ENCODE data around the gene CRAT. TPM values are rescaled to one million over a fixed set of nuclear protein-coding genes. Genes with fewer than 3 reads are reported as not detected.

CRAT gene
- total RNA-seq, 1 experiment from 2014 or later, result 38.8 TPM

GRCh38 chr9:129053020-129053419 is 57.6 kb downstream of the CRAT start:
- Histone ChIP-seq H3K9me3 (ENCODE audit: control insufficient read depth, insufficient read depth, low read depth, low read length) (no peaks in the 10 kb centered on the region), H3K27me3 (ENCODE audit: control insufficient read depth, insufficient read depth, low read length) (no peaks in the 10 kb centered on the region), H3K4me3 (ENCODE audit: low read depth in 2 of 2, low read length in 2 of 2) (no peak overlapping the region), H3K27ac (ENCODE audit: low read length) (no peak overlapping the region), H3K4me1 (ENCODE audit: control insufficient read depth, insufficient read depth, low read length) (no peaks in the 10 kb centered on the region), H3K36me3 (ENCODE audit: control insufficient read depth, insufficient read depth, low read length) (no peaks in the 10 kb centered on the region)
- intact Hi-C loops (cut with micrococcal nuclease; ENCODE audit: unreplicated experiment), result no loop called here
- DNase-seq (ENCODE audit: low read depth, low spot score), result no peak
- CTCF ChIA-PET, result no interaction called here
- BruUV-seq (replicated peaks), result no TSS peak
- TF ChIP-seq REST (IDR thresholded peaks at IDR 0.05; ENCODE audit: insufficient read depth in 1 of 2, low read depth in 2 of 2, low read length in 1 of 2) (no peak), SIN3A (IDR thresholded peaks at IDR 0.05; ENCODE audit: borderline replicate concordance, insufficient read depth, low read depth, low read length) (no peak), TCF7L2 (IDR thresholded peaks at IDR 0.05; ENCODE audit: low read depth, low read length) (no peak), POLR2AphosphoS5 (IDR thresholded peaks at IDR 0.05; ENCODE audit: low read depth, low read length) (no peak), CTCF (IDR thresholded peaks at IDR 0.05) (no peak)
- in situ Hi-C loops (cut with HindIII; ENCODE audit: low pct_unique_long_range_greater_than_20kb, low sequenced_read_pairs), result no loop called here
- no peak for ATAC-seq
- POLR2A ChIA-PET, result no interaction called here

- no TSS peak for BruUV-seq (replicated peaks)
- no peak for ATAC-seq
- Histone ChIP-seq H3K4me3 (ENCODE audit: low read depth in 2 of 2, low read length in 2 of 2) (no peak overlapping the region), H3K27ac (ENCODE audit: low read length) (no peak overlapping the region), H3K9me3 (ENCODE audit: control insufficient read depth, insufficient read depth, low read depth, low read length) (no peaks in the 10 kb centered on the region), H3K27me3 (ENCODE audit: control insufficient read depth, insufficient read depth, low read length) (no peaks in the 10 kb centered on the region), H3K36me3 (ENCODE audit: control insufficient read depth, insufficient read depth, low read length) (no peaks in the 10 kb centered on the region), H3K4me1 (ENCODE audit: control insufficient read depth, insufficient read depth, low read length) (no peaks in the 10 kb centered on the region)
- in situ Hi-C loops (cut with HindIII; ENCODE audit: low pct_unique_long_range_greater_than_20kb, low sequenced_read_pairs) (no loop called here), intact Hi-C loops (cut with micrococcal nuclease; ENCODE audit: unreplicated experiment) (no loop called here)
- DNase-seq (ENCODE audit: low read depth, low spot score), result no peak
- no peak for TF ChIP-seq CTCF (IDR thresholded peaks at IDR 0.05)
- no peak for TF ChIP-seq TCF7L2 (IDR thresholded peaks at IDR 0.05; ENCODE audit: low read depth, low read length)
- no peak for TF ChIP-seq POLR2AphosphoS5 (IDR thresholded peaks at IDR 0.05; ENCODE audit: low read depth, low read length)
- TF ChIP-seq REST (IDR thresholded peaks at IDR 0.05; ENCODE audit: insufficient read depth in 1 of 2, low read depth in 2 of 2, low read length in 1 of 2), result no peak
- TF ChIP-seq SIN3A (IDR thresholded peaks at IDR 0.05; ENCODE audit: borderline replicate concordance, insufficient read depth, low read depth, low read length), result no peak
- CTCF ChIA-PET, result no interaction called here
- POLR2A ChIA-PET, result no interaction called here
Observed at GRCh38 chr9:129052592-129052991, 58.0 kb downstream of the CRAT start.

Other genes starting within 250 kb of the CRAT start
- gene KYAT1, start 228.8 kb downstream of the CRAT start, total RNA-seq (2021; ENCODE audit: unreplicated experiment), result 6.1 TPM
- 16.4 TPM for gene LRRC8A, start 228.7 kb downstream of the CRAT start, total RNA-seq (2021; ENCODE audit: unreplicated experiment)
- gene PHYHD1, start 189.8 kb downstream of the CRAT start, total RNA-seq (2021; ENCODE audit: unreplicated experiment), result not detected
- gene DOLK, start 163.2 kb downstream of the CRAT start, total RNA-seq (2021; ENCODE audit: unreplicated experiment), result 20.0 TPM
- gene NUP188, start 163.1 kb downstream of the CRAT start, total RNA-seq (2021; ENCODE audit: unreplicated experiment), result 69.9 TPM
- gene SH3GLB2, start 82.5 kb downstream of the CRAT start, total RNA-seq (2021; ENCODE audit: unreplicated experiment), result 68.3 TPM
- 23.0 TPM for gene MIGA2, start 74.2 kb downstream of the CRAT start, total RNA-seq (2021; ENCODE audit: unreplicated experiment)
- gene DOLPP1, start 29.7 kb downstream of the CRAT start, total RNA-seq (2021; ENCODE audit: unreplicated experiment), result 13.7 TPM
- gene PTPA, start 622 bp upstream of the CRAT start, total RNA-seq (2021; ENCODE audit: unreplicated experiment), result 114 TPM
- 44.6 TPM for gene IER5L, start 67.5 kb upstream of the CRAT start, total RNA-seq (2021; ENCODE audit: unreplicated experiment)